ENCODE data around the gene DDX1.

DDX1 gene

DNA sequence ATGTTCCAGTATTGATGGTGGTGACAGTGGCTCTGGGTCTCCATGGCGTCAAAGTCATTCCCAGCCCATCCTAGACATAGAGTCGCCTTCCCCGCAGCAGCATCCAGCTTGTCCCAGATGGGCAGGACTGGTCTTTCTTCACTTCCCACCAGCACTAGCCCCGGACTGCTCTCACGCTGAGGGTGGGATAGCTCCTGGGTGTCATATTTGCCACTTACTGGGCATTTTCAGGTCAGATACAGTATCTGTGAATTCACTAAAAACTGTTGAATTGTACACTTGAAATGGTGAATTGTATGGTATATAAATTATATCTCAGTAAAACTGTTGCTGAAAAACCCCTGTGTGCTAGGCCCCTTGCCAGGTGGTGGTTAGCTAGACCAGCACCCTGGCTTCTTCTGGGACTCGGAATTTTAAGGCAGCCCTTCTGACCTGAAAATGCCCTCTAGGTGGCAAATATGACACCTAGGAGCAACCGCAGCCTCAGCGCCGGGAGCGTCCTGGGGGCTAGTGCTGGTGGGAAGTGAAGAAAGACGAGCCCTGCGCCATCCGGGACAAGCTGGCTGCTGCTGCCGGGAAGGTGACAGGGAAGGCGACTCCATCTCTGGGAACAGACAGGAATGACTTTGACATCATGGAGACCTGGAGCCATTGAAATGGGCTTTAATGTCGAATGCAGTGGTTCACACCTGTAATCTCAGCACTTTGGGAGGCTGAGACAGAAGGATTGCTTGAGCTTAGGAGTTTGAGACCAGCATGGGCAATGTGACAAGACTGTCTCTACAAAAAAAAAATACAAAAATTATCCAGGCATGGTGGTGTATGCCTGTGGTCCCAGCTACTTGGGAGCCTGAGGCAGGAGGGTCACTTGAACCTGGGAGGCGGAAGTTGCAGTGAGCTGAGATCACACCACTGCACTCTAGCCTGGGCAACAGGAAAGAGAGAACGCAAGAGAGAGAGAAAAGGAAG lies 56.2 kb downstream of the DDX1 start:
- Histone ChIP-seq H3K4me3 (no peak overlapping the region), H3K27ac (no peak overlapping the region)
- no peak for DNase-seq (ENCODE audit: low spot score)
- TF ChIP-seq, protein P1, sequence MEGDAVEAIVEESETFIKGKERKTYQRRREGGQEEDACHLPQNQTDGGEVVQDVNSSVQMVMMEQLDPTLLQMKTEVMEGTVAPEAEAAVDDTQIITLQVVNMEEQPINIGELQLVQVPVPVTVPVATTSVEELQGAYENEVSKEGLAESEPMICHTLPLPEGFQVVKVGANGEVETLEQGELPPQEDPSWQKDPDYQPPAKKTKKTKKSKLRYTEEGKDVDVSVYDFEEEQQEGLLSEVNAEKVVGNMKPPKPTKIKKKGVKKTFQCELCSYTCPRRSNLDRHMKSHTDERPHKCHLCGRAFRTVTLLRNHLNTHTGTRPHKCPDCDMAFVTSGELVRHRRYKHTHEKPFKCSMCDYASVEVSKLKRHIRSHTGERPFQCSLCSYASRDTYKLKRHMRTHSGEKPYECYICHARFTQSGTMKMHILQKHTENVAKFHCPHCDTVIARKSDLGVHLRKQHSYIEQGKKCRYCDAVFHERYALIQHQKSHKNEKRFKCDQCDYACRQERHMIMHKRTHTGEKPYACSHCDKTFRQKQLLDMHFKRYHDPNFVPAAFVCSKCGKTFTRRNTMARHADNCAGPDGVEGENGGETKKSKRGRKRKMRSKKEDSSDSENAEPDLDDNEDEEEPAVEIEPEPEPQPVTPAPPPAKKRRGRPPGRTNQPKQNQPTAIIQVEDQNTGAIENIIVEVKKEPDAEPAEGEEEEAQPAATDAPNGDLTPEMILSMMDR (IDR thresholded peaks at IDR 0.05): no peak

DNA sequence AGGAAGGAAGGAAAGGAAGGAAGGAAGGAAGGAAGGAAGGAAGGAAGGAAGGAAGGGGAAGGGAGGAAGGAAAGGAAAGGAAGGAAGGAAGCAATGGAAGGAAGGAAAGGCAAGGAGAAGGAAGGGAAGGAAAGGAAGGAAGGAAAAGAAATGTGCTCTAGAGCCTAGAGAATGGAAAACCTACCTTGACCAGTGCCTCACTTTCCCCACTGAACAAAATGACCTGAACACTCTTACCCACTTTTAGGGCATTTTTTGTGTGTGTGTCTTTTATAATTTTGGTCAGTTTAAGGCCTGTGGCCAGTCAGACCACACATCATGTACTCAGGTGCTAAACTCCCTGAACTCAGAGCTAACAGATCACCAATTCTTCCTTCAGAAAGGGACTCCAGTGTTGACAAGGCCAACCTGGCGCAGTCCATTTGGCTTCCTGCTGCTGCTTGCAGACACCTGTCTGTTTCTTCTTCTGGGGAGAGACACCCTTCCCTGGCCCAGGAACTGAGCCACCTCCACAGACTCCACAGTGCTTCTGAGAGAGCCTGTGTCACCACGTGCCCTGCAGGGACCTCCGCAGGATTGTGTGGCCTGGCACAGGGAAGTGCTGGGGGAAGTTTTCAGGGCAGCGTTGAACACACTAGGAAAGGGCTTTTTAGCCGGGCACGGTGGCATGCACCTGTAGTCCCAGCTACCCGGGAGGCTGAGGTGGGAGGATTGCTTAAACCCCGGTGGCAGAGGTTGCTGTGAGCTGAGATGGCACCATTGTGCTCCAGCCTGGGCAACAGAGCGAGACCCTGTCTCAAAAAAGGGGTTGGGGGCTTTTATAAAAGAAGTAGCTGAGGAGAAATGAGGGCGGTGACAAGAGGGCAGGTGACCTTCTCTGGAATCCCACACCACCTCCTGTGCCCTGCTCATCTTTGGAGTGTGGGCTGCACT lies 57.2 kb downstream of the DDX1 start:
- TF ChIP-seq, protein P1 (IDR thresholded peaks at IDR 0.05): no peak
- no peak for DNase-seq (ENCODE audit: low spot score)
- Histone ChIP-seq H3K4me3 (no peak overlapping the region), H3K27ac (no peak overlapping the region)

DNA sequence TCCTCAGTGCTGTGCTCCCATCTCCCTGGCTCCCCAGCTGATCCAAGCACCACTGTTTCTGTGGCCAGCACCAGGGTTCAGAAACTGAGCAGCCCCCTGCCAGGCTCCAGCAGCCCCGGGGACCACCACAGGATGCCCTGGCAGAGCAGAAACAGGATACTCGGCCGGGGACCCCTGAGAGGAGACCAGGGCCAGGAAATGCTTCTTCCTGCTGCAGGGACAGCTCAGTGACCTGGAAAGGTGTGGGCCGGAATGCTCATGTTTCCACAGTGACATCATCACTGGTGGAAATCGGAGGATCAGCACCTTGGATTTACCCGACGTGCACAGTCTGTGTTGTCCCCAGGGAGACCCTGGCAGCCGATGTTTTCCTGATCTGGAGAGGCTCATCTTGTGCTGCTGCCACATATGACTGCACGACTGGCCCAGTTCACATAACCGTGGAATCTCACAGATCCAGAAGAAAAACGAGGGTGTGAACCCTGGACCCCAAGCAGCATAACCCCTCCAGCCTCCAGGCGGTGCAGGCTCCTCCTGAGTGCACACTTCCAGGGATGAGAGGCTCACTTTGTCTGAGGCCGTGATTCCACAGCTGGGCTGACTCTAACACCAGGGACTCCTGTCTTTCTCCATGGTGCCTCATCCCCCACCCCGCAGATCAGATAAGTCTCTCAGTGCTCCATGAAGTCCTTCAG lies 58.0 kb downstream of the DDX1 start:
- DNase-seq (ENCODE audit: low spot score): no peak
- TF ChIP-seq, protein P1 (IDR thresholded peaks at IDR 0.05): no peak
- H3K4me3 ChIP-seq: no peak overlapping the region
- H3K27ac ChIP-seq: no peak overlapping the region

DNA sequence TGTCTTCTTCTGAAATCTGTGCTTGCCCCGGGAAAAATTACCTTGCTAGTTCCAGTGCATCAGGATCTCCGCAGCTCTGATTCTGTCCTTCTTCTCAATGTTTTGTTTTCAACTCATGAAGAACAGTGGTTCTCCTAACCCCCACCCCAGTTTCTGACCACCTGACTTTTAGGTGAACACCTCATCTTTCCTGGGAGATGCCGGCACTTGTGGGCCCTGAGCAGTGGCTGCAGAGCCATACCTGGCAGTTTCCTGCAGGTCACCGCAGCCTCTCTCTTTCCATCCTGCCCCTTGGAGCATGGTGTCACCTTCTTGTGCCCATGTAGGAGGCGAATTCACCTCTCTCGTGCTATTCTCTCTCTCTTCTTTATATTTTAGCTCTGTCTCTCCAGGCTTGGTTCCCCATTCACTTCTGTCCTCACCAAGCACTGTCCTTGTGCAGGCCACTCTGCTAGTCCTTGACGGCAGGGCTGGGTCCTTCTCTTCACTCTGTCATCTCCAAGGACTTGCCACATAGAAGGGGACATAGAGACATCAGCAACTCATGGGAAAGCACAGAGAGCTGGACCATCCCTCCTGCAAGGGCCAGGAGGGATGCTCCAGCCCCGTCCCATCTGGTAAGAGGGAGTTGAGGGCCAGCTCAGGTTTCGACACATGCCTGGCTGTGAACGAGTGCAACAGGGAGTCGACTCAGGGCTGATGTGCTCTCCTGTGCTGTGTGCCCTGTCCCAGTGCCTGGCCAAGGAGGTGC lies 59.1 kb downstream of the DDX1 start:
- Histone ChIP-seq H3K4me3 (no peak overlapping the region), H3K27ac (no peak overlapping the region)
- TF ChIP-seq, protein P1 (IDR thresholded peaks at IDR 0.05): no peak
- no peak for DNase-seq (ENCODE audit: low spot score)

DNA sequence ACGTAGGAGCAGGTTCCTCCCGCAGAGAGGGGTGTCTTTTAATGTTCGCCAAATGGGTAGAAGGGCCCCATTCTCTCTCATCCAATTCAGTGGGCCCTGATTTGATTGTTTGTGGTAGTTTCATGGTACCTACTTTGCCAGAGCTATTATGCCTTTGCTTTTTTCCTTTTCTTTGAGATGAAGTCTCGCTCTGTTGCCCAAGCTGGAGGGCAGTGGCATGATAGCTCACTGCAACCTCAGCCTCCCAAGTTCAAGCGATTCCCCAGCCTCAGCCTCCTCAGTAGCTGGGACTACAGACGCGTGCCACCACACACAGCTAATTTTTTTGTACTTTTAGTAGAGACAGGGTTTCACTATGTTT lies 59.7 kb downstream of the DDX1 start:
- no peak overlapping the region for H3K27ac ChIP-seq
- TF ChIP-seq, protein P1 (IDR thresholded peaks at IDR 0.05): no peak
- no peak overlapping the region for H3K4me3 ChIP-seq
- no peak for DNase-seq (ENCODE audit: low spot score)

DNA sequence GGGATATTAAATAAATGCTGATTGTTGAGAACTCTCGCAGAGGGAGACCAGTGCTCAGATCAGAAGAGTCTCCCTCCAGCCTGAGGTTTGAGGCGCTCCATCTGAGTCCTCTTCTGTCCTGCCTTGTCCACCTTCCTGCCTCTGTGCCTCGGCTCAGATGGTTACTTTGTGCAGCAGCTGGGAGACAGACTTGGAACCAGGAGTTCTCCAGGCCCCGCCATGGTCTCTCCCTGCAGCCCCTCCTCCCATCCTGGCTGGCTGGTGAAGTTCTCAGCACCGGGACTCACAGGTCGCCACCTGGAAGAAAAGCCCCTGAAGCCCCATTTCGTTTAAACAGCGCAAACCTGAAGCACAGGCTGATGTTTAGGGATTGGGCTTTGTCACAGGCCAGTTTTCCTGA lies 60.6 kb downstream of the DDX1 start:
- no peak for DNase-seq (ENCODE audit: low spot score)
- Histone ChIP-seq H3K27ac (no peak overlapping the region), H3K4me3 (no peak overlapping the region)
- TF ChIP-seq, protein P1 (IDR thresholded peaks at IDR 0.05): no peak

Data from coronary artery (tissue), 2 donors.